ENCODE data around the gene CD247. TPM values are rescaled to one million over a fixed set of nuclear protein-coding genes. Genes with fewer than 3 reads are reported as not detected.

Gene CD247
- total RNA-seq, 1 donor from 2014 or later: not detected

GRCh38 chr1:167511374-167511986 lies 6.8 kb downstream of the CD247 start:
- Mint-ChIP-seq H3K4me1 (ENCODE audit: unreplicated experiment) (no peaks in the 10 kb centered on the region), H3K36me3 (ENCODE audit: unreplicated experiment) (no peaks in the 10 kb centered on the region), H3K27me3 (ENCODE audit: unreplicated experiment) (peaks cover 38% of the 10 kb centered on the region), H3K27ac (ENCODE audit: unreplicated experiment) (no peak overlapping the region), H3K4me3 (ENCODE audit: unreplicated experiment) (no peak overlapping the region), H3K9me3 (ENCODE audit: unreplicated experiment) (no peaks in the 10 kb centered on the region)
- TF ChIP-seq, protein P1, sequence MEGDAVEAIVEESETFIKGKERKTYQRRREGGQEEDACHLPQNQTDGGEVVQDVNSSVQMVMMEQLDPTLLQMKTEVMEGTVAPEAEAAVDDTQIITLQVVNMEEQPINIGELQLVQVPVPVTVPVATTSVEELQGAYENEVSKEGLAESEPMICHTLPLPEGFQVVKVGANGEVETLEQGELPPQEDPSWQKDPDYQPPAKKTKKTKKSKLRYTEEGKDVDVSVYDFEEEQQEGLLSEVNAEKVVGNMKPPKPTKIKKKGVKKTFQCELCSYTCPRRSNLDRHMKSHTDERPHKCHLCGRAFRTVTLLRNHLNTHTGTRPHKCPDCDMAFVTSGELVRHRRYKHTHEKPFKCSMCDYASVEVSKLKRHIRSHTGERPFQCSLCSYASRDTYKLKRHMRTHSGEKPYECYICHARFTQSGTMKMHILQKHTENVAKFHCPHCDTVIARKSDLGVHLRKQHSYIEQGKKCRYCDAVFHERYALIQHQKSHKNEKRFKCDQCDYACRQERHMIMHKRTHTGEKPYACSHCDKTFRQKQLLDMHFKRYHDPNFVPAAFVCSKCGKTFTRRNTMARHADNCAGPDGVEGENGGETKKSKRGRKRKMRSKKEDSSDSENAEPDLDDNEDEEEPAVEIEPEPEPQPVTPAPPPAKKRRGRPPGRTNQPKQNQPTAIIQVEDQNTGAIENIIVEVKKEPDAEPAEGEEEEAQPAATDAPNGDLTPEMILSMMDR (IDR thresholded peaks at IDR 0.05): no peak
- no peak for DNase-seq (ENCODE audit: extremely low spot score, unreplicated experiment)

DNA sequence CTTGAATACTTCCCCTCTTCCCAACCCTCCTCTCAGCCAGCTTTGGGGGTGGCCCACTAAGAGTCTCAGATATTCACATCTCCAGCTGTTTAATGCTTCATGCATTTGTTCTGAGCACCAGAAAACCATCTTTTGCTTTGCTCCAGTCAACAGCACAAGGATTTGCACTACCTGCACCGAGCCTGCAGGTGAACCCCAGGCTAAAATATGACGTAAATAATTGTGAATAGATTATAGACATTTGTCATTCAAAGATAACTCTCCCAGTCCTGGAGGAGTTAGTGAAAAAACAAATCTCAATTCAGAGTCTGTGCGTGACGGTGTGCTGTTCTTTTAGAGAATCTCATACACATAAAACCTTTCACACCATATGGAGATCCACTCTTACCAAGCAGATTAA lies 7.4 kb downstream of the CD247 start:
- H3K27ac Mint-ChIP-seq (ENCODE audit: unreplicated experiment): no peak overlapping the region
- no peaks in the 10 kb centered on the region for H3K9me3 Mint-ChIP-seq (ENCODE audit: unreplicated experiment)
- no peak overlapping the region for H3K4me3 Mint-ChIP-seq (ENCODE audit: unreplicated experiment)
- H3K4me1 Mint-ChIP-seq (ENCODE audit: unreplicated experiment): no peaks in the 10 kb centered on the region
- peaks cover 41% of the 10 kb centered on the region for H3K27me3 Mint-ChIP-seq (ENCODE audit: unreplicated experiment)
- TF ChIP-seq, protein P1 (IDR thresholded peaks at IDR 0.05): no peak
- DNase-seq (ENCODE audit: extremely low spot score, unreplicated experiment): no peak
- H3K36me3 Mint-ChIP-seq (ENCODE audit: unreplicated experiment): no peaks in the 10 kb centered on the region

DNA sequence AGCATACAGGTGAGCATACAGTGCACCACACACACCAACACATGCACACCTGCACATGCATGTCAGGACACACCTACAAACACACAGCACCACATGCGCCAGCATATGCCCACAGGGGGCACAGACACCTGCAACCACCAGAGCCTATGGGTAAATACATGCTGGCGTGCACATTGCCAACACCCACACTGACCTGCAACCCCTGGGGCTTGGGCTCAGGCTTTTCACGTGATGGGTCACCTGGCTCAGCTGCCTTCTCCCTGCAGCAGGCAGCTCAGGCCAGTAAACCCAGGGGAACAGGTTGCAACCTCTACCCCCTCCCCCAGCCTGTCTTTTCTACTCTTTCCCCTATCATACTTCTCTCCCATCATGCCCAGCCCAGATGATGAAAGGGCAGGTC lies 8.1 kb downstream of the CD247 start:
- H3K36me3 Mint-ChIP-seq (ENCODE audit: unreplicated experiment): no peaks in the 10 kb centered on the region
- no peak for DNase-seq (ENCODE audit: extremely low spot score, unreplicated experiment)

GRCh38 chr1:167509587-167509986 lies 8.7 kb downstream of the CD247 start:
- Mint-ChIP-seq H3K27me3 (ENCODE audit: unreplicated experiment) (peaks cover 44% of the 10 kb centered on the region), H3K4me3 (ENCODE audit: unreplicated experiment) (no peak overlapping the region), H3K4me1 (ENCODE audit: unreplicated experiment) (no peaks in the 10 kb centered on the region), H3K36me3 (ENCODE audit: unreplicated experiment) (no peaks in the 10 kb centered on the region), H3K9me3 (ENCODE audit: unreplicated experiment) (no peaks in the 10 kb centered on the region), H3K27ac (ENCODE audit: unreplicated experiment) (no peak overlapping the region)
- TF ChIP-seq, protein P1 (IDR thresholded peaks at IDR 0.05): no peak
- DNase-seq (ENCODE audit: extremely low spot score, unreplicated experiment): no peak

More for the DNA sequence above, 8.1 kb downstream of the CD247 start:
- no peaks in the 10 kb centered on the region for H3K4me1 Mint-ChIP-seq (ENCODE audit: unreplicated experiment)
- H3K27me3 Mint-ChIP-seq (ENCODE audit: unreplicated experiment): peaks cover 41% of the 10 kb centered on the region
- no peak overlapping the region for H3K4me3 Mint-ChIP-seq (ENCODE audit: unreplicated experiment)
- TF ChIP-seq, protein P1 (IDR thresholded peaks at IDR 0.05): no peak
- no peaks in the 10 kb centered on the region for H3K9me3 Mint-ChIP-seq (ENCODE audit: unreplicated experiment)
- H3K27ac Mint-ChIP-seq (ENCODE audit: unreplicated experiment): no peak overlapping the region

DNA sequence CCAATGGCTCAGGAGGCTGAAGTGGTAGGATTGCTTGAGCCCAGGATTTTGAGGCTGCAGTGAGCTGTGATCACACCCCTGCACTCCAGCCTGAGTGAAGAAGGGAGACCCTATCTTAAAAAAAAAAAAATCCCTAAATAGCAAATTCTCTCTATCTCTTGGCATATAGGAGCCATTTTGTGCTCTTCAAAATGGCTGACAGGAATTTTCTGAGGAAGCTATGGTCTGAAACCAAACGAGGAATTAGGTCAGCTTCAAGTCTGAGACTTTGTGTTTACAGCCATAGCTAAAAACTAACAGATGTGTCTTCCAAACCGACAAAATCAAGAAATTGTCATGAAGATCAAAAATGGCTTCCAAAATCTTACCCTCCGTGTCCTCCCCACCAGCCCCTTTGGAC lies 10.6 kb downstream of the CD247 start:
- Mint-ChIP-seq H3K9me3 (ENCODE audit: unreplicated experiment) (no peaks in the 10 kb centered on the region), H3K36me3 (ENCODE audit: unreplicated experiment) (no peaks in the 10 kb centered on the region), H3K27me3 (ENCODE audit: unreplicated experiment) (peaks cover 49% of the 10 kb centered on the region), H3K27ac (ENCODE audit: unreplicated experiment) (no peak overlapping the region), H3K4me3 (ENCODE audit: unreplicated experiment) (no peak overlapping the region), H3K4me1 (ENCODE audit: unreplicated experiment) (no peaks in the 10 kb centered on the region)
- DNase-seq (ENCODE audit: extremely low spot score, unreplicated experiment): no peak
- TF ChIP-seq, protein P1 (IDR thresholded peaks at IDR 0.05): no peak

Measured in osteocyte (in vitro differentiated cells).